Measurements from ENCODE around the gene ARF6.
"Not testable (repeated sequence)": the region's sequence is repeated elsewhere in the genome, so short reads cannot be mapped to it uniquely, and the experiment has no call there.

Gene ARF6

DNA sequence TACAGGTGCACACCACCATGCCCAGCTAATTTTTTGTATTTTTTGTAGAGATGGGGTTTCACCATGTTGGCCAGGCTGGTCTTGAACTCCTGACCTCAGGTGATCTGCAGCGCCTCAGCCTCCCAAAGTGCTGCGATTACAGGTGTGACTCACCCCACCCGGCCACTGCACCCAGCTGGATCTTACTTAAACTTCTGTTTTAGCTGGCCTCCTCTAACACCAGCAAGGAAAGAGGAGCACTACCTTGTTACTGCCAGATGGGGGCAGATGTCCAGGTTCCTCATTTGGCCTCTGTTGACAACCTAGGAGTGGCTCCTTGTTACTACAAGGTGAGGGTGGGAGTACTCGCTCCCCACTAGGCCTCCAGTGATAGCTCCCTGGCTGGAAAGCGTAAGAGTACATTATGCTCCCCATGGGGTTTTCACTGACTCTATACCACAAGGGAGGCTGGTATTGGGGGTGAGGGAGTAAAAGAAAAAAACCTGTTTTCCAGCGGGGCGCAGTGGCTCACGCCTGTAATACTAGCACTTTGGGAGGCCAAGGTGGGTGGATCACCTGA is 13.2 kb upstream of the ARF6 start:
- peak; percentile 42 for DNase-seq

DNA sequence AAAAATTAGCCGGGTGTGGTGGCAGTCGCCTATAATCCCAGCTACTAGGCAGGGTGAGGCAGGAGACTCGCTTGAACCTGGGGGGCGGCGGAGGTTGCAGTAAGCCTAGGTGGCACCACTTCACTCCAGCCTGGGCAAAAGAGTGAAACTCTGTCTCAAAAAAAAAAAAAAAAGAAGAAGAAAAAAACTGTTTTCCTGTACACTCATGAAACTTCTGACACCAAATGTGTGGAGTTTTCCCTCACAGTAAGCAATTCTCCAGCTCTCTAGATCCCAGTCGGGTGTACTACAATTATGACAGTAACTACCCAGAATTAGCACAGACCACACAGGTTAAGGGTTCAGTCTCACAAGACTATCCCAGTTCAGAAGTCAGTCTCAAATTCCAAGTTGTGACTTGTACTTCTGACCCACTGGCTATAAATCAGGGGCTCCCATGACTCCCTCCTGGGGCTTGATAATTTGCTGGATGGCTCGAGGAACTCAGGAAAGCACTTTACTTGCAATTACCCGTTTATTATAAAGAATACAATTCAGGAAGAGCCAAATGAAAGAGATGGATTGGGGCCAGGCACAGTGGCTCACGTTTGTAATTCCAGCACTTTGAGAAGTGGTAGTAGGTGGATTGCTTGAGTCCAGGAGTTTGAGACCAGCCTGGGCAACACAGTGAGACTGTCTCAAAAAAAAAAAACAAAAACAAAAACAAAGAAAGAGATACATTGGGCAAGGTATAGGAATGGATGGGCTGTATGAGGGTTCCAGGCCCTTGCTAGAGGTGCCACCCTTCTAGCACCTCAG is 12.4 kb upstream of the ARF6 start:
- DNase-seq = no peak

DNA sequence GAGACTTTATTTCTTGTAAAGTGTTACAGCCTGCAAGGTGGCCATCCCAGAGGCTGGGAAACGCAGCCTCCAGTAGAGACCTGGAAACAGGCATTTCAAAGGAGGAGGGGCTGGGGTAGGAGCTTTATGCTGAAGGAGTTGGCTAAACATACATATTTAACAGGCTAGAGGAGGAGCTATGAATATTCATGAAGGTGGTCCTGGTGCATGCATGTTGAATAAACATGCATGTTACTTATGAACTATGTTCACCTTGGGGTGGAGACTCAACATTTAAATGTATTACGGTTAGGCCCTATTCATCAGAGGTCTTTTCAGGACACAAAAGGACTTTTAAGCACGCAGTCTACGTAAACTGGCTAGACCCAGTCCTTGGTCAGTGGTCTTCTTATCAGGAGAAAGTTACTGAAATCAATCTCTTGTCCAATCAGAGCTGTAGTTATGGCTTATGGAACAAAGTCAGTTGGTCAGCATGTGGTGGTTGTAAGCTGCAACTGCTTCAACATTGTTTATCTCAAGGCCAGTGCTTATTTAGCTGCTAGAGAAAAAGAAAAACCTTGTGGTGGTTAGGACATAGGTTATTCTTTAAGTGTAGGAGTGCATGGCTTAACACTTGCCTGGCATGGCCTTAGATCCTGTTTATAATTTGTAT is 11.4 kb upstream of the ARF6 start:
- DNase-seq = no peak

DNA sequence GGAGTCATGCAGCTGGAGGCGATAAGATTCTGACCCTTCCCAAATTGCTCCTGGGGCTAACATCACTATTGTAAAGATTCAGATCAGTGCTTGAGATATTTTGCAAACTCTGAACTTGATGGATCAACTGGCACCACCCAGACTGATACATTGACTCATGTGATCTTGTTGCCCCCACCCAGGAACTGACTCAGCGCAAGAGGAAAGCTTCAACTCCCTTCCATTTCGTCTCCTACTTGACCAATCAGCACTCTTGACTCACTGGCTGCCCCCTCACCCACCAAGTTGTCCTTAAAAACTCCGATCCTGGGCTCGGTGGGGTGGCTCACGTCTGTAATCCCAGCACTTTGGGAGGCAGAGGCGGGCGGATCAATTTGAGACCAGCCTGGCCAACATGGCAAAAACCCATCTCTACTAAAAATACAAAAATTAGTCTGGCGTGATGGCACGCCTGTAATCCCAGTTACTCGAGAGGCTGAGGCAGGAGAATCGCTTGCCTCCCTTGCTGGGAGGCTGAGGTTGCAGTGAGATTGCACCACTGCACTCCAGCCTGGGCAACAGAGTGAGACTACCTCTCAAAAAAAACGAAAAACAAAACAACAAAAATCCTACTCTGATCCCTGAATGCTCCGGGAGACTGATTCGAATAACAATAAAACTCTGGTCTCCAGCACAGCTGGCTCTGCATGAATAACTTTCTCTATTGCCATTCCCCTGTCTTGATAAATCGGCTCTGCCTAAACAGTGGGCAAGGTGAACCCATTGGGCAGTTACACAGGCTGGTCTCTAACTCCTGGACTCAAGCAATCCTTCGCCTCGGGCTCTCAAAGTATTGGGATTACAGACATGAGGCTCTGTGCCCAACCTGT is 9.8 kb upstream of the ARF6 start:
- DNase-seq = no peak

DNA sequence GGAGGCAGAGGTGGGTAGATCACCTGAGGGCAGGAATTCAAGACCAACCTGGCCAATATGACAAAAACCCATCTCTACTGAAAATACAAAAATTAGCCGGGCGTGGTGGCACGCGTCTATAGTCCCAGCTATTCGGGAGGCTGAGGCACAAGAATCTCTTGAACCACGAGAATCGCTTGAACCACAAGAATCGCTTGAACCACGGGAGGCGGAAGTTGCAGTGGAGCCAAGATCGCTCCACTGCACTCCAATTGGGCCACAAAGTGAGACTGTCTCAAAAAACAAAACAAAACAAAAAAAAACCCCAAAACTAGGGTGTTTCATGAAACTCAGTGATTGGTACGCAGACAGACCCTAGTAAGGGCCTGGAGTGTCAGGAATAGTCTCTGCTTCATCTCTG is 6.4 kb upstream of the ARF6 start:
- no peak for DNase-seq

DNA sequence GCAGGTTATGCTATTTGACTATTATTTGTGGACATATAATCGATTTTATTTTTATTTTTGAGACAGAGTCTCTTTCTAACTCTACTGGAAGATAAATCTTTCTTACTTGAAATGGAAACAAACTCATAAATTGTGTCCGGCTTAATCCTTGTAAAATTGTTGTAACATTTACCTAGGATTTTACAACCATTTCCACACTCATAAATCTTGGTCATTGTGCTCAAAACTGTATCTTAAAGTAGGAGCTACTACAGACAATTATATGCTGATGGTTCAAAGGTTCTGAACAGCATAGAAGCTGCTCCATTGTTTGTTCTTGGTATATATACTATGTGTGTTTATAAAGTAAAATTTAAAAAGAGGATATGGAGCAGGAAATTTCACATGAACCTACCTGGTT is 4.6 kb upstream of the ARF6 start:
- no peak for DNase-seq

DNA sequence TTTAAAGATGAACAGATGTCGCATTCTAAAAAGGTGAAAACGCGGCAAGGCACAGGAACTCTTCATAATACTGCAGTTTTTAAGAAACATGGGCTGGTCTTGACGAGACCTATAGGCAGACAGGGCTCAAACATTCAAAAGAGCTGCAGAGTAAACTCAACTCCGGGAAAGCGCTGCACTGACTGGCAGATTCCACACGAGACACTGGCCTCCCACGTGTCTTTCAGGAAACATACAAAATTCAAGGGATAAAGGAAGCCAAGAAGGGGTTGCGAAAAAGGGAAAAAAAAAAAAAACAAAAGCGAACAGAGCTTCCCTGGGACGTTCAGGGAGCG is 614 bp upstream of the ARF6 start:
- peak; percentile 73 for DNase-seq

DNA sequence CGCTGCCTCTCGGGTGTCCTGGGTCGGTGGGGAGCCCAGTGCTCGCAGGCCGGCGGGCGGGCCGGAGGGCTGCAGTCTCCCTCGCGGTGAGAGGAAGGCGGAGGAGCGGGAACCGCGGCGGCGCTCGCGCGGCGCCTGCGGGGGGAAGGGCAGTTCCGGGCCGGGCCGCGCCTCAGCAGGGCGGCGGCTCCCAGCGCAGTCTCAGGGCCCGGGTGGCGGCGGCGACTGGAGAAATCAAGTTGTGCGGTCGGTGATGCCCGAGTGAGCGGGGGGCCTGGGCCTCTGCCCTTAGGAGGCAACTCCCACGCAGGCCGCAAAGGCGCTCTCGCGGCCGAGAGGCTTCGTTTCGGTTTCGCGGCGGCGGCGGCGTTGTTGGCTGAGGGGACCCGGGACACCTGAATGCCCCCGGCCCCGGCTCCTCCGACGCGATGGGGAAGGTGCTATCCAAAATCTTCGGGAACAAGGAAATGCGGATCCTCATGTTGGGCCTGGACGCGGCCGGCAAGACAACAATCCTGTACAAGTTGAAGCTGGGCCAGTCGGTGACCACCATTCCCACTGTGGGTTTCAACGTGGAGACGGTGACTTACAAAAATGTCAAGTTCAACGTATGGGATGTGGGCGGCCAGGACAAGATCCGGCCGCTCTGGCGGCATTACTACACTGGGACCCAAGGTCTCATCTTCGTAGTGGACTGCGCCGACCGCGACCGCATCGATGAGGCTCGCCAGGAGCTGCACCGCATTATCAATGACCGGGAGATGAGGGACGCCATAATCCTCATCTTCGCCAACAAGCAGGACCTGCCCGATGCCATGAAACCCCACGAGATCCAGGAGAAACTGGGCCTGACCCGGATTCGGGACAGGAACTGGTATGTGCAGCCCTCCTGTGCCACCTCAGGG is 679 bp downstream of the ARF6 start:
- DNase-seq = no peak

DNA sequence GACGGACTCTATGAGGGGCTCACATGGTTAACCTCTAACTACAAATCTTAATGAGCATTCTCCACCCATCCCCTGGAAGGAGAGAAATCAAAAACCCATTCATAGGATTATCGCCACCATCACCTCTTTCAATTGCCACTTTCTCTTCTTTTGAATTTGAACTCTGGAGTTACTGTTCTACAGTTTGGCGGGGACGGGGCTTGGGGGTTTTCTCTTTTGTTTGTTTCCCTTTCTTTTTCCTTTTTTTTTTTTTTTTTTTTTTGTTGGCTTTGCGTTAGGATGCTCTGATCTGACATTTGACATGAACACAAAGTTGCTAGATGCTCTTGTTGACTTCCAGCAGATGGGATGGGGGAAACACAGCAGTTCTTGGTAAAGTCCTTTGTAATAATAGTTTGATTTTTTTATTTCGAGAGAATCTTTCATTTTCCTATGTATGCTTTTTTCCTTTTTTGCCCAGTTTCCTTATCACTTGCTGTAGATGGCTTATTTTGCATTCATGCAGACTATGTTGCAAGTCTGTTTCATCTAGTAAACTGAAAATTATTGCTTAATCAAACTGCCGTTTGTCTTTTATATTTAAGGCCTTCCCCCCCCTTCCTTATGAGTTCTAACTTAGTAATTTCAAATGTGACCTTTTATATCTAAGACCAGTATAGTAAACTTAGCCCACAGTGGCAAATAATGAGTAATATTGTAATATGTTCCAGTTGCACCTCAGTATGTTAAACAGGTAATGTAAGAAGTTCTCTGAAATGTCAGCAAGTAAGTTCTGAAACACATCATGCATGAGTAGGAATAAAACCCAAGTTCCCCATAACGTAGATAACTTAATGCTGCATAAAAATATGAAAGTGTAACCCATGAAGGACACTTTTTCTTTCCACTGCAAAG is 1.6 kb downstream of the ARF6 start:
- DNase-seq = not testable (repeated sequence)

DNA sequence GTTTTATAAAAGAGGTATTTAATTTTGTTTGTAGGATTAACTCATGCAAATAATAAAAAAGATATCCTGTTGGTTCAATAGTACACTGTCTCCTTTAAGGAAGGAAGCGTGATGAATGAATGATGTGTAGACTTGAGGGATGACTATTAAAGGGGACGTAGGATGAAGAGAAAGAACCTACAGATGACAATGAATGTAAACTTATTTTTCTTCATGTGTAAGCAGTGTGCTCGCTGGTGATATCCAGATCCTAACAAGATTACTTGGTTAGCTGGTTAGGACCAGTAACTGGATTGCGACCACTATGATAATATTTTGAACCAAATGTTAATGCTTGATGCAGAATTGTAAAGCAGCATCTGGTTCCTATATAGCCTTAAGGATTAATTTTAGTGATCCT is 2.6 kb downstream of the ARF6 start:
- no peak for DNase-seq

DNA sequence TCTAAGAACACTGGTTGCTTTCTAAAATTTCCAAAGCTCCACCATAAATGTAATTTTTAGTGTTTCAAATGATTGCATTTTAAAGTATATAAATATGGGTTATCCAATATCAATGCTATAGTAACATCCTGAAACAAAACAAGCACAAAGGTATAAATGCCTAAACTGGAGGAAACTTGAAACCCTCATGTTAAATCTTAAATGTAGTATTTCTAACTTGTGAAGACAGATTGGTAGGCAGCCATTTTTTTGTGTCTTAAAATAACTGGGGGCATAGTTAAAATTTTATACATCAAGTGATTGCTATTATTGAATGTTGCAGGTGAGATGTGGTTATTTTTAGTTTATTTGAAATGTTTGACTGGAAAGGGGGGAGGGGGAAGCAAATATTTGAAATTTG is 3.4 kb downstream of the ARF6 start:
- not testable (repeated sequence) for DNase-seq

DNA sequence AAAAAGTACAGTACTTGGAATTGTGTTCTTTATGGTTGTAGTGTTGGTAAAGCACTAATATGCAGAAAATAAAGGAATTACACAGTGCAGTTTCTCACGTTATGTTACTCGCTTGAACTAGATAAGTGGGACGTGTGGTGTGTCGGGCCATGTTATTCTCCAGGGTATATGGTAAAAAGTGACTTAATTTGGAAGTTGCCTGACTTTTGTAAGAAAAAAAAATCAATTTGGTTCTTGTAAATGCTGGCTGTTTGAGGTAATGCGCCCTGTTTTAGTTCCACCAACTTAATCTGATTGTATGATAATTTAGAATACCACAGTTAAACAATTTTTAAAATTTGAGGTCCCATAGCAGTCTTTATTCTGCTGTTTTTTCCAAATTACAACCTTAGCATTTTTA is 4.1 kb downstream of the ARF6 start:
- no peak for DNase-seq

DNA sequence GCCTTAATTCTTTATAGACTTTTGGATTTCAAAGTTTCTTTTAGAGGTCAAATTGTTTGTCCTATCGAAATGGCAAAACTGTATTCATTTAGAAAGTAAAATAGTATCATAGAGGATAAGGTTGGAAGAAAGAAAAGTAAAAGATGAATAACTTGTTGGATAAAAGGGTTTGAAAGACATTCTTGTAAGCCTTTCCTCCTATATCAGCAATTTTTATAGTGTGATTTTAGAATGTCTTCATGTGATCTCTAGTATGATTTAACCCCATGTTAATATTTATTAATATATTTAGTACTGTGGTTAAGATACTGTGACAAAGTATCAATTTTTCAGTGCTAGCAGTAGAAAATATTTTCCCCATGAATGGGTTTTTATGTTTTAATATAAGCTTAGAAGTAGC is 4.5 kb downstream of the ARF6 start:
- no peak for DNase-seq

DNA sequence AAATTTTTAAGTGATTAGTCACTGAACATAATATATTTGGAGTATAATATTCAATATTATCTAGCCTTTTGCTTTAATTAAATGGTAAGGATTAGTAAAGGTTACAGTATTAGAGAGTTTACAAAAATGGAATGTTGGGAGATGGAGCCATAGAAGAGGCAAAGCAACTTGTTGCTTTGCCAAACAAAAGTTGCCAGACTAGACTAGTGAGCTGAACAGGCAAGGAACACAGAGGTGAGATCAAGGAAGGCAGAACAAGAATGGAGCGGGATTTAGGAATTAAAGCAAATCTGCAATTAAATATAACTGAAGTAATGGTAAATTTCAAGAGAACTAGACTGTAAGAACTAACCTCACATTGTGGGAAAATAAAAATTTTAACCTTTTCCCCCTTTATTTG is 5.1 kb downstream of the ARF6 start:
- no peak for DNase-seq

DNA sequence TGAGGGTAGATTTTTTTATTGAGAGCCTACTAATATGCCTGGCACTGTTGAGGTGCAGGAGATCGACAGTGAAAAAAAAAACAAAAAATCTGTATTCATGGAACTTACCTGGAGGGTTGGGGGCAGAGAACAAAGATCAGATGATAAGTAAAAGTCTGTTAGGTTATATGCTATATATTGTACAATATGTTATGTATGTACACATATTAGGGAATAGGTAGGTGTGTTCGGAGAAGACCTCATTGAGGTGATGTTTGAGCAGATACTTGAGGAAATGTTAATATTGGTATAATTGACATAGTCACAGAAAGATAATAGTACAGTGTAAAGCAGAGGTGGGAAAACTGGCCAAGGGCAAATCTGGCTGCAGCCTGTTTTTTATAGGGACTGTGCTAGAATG is 5.6 kb downstream of the ARF6 start:
- no peak for DNase-seq

DNA sequence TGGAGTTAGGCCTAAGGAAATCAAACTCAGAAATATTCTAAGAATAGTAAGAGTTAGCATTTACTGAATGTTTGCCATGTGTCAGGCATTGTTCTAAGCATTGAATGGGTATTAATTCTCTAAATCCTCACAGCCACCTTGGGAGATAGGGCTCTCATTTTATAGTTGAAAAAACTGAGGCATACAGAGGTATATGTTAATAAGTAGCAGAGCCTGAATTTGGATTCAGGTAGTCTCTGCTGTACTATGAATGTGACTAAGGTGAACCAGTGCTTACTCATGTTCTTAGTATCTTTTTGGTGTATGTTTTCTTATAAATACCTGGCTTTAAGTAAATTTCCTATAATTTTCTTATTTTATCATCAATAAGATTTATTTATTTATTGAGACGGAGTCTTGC is 8.1 kb downstream of the ARF6 start:
- no peak for DNase-seq

DNA sequence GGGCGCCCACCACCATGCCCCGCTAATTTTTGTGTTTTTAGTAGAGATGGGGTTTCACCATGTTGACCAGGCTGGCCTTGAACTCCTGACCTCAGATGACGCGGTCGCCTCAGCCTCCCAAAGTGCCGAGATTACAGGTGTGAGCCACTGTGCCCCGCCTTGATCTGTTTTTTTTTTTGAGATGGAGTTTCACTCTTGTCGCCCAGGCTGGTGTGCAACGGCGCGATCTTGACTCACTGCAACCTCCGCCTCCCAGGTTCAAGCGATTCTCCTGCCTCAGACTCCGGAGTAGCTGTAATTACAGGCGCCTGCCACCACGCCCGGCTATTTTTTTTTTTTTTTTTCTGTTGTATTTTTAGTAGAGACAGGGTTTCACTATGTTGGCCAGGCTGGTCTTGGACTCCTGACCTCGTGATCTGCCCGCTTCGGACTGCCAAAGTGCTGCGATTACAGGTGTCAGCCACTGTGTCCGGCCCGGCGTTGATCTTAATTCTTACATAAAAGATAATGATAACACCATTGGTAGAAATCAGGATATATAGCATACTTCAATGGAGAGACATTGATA is 9.9 kb downstream of the ARF6 start:
- not testable (repeated sequence) for DNase-seq

DNA sequence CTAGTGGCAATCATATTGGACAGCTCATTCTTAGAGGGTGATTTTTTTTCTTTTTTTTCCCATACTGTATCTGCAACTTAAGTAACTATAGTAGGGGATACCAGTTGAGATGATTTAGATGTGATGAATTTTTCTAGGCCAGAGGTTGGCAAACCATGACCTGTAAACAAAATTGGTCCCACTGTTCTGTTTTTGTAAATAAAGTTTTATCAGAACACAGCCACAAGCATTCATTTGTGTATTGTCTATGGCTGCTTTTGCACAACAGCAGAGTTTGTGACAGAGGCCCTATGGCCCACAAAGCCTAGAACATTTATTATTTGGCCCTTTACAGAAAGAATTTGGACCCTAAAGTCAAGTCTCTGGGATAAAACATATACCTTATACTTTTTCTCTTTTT is 11.4 kb downstream of the ARF6 start:
- DNase-seq = no peak

DNA sequence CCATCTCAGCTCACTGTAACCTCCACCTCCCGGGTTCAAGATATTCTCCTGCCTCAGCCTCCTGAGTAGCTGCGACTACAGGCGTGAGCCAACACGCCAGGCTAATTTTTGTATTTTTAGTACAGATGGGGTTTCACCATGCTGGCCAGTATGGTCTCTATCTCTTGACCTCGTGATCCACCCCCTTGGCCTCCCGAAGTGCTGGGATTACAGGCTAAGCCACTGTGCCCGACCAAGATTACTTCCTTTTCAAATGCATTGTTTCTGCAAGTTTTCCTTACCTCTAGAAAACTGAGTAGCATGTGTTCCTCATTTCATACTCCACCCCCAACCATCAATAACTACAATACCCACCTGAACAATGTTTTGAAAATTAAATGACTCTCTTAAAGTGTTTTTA is 13.1 kb downstream of the ARF6 start:
- DNase-seq = no peak

DNA sequence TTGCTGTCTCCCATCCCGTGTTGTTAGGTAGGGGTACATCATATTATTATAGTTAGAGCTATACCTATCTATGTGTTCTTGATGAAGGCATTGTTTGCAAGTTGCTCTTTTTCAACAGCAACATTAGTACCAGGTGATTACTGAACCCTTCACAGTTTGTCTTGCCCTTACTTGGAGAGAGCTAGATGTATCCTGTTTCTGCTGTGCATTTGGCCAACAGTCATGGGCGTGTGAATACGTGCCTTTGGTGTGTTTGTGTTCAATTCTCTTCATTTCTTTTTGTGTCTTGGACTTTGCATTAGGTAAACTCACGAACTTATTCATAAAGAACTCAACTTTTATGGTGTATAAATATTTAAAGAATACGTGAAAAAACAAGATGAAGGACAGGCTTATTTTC is 14.3 kb downstream of the ARF6 start:
- no peak for DNase-seq

DNA sequence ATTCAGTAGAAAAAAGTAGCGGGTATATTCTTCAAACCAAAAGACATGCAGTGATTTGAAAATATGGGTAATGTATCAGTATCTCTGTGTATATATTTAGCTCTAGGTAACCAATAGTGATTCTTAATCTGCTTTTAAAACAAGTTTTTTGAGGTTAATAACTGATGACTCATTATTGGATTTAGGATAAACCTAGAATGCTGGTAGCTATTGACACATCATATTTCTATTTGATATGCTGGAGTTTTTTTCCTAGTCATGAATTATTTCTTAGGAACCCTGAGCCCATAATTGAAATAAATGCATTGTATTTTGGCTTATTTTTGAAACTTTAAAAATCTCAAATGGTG is 15.5 kb downstream of the ARF6 start:
- DNase-seq = no peak

All from DMS 273 treated with DMSO at 0.1 percent for 48 hours (cell line).